GM18867 (cell line): Measurements from ENCODE around the gene CD72.

ENCODE experiments used
- ATAC-seq: cut with Tn5 transposase; IDR thresholded peaks from one replicate; pipeline ENCODE4 v1.9.1; 2021; ENCODE audit warnings: mild to moderate bottlenecking, moderate library complexity; ENCODE audit not compliant: unreplicated experiment

Gene CD72

DNA sequence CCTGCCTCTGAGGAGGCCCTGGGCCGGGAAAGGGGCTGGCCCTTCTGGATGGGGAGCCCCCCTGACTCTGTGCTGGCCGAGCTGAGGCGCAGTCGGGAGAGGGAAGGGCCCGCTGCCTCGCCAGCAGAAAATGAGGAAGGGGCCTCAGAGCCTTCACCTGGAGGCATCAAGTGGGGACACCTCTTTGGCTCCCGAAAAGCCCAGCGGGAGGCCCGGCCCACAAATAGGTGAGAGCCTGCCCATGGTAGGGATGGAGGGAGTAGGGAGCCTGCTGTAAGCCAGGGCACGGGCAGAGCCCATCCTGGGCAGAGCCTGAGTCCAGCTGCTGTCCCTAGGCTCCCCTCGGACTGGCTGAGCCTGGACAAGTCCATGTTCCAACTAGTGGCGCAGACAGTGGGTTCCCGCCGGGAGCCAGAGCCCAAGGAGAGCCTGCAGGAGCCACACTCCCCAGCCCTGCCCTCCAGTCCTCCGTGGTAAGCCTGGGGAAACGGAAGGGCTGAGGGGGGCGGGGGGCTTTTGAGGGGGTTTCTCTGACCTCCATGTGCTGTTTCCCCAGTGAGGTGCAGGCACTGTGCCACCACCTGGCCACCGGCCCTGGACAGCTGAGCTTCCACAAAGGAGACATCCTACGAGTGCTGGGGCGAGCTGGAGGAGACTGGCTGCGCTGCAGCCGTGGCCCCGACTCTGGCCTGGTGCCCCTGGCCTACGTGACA lies 57.4 kb downstream of the CD72 start:
- ATAC-seq = no peak
